Activated CD4-positive, alpha-beta memory T cell treated with anti-CD3 and anti-CD28 coated beads, Interleukin-2, amount 10 ng/mL, durations not matched to agents 7 days and 5 days (primary cell): Measurements from ENCODE around the gene BMPER. TPM values are rescaled to one million over a fixed set of nuclear protein-coding genes. Genes with fewer than 3 reads are reported as not detected.
"Not testable (repeated sequence)": the region's sequence is repeated elsewhere in the genome, so short reads cannot be mapped to it uniquely, and the experiment has no call there.

ENCODE experiments used
- CTCF ChIA-PET: fragments of 350-600 bp; sonication (Branson Sonifier 250); formaldehyde crosslinking; loops from one replicate; lab custom pipeline; 2021; ENCODE audit warnings: antibody characterized with exemption, inconsistent platforms; lab: Charles Lee
- POLR2A ChIA-PET: fragments of 350-600 bp; sonication (Branson Sonifier 250); formaldehyde crosslinking; loops from one replicate; lab custom pipeline; 2021; ENCODE audit warnings: antibody characterized with exemption; lab: Charles Lee
- DNase-seq: peaks from one replicate; pipeline ENCODE4 v3.0.0-alpha.2; 2020
- H3K27ac Mint-ChIP-seq: one replicate; pipeline ENCODE4 v1.8.0; 2021; ENCODE audit warnings: mild to moderate bottlenecking, mixed read lengths
- H3K27me3 Mint-ChIP-seq: one replicate; pipeline ENCODE4 v1.8.0; 2021; ENCODE audit warnings: mixed read lengths
- H3K36me3 Mint-ChIP-seq: one replicate; pipeline ENCODE4 v1.8.0; 2021; ENCODE audit warnings: low read depth, mixed read lengths
- H3K4me1 Mint-ChIP-seq: one replicate; pipeline ENCODE4 v1.8.0; 2021; ENCODE audit warnings: mixed read lengths
- H3K4me3 Mint-ChIP-seq: one replicate; pipeline ENCODE4 v1.8.0; 2021; ENCODE audit warnings: mild to moderate bottlenecking, mixed read lengths
- H3K9me3 Mint-ChIP-seq: one replicate; pipeline ENCODE4 v1.8.0; 2021; ENCODE audit warnings: mixed read lengths
- total RNA-seq, 2 experiments: library from RNA; stranded (reverse); gene quantifications; one replicate each; pipeline ENCODE4 v1.2.3, GENCODE V29; 2021

BMPER gene
- total RNA-seq, 2 experiments from 2014 or later, result not detected

- ChIA-PET POLR2A (no interaction called here), CTCF (no interaction called here)
- H3K9me3 Mint-ChIP-seq, result peaks cover 2% of the 10 kb centered on the region
- H3K4me3 Mint-ChIP-seq, result no peak overlapping the region
- no peak overlapping the region for H3K27ac Mint-ChIP-seq
- no peaks in the 10 kb centered on the region for H3K4me1 Mint-ChIP-seq
- H3K27me3 Mint-ChIP-seq, result no peaks in the 10 kb centered on the region
- H3K36me3 Mint-ChIP-seq, result no peaks in the 10 kb centered on the region
- DNase-seq, result no peak
These were observed 251.8 kb downstream of the BMPER start for GRCh38 chr7:34157137-34157536.

GRCh38 chr7:34158368-34159153 lies 253.2 kb downstream of the BMPER start:
- ChIA-PET CTCF (no interaction called here), POLR2A (no interaction called here)
- Mint-ChIP-seq H3K27ac (no peak overlapping the region), H3K4me1 (no peaks in the 10 kb centered on the region), H3K36me3 (no peaks in the 10 kb centered on the region), H3K27me3 (no peaks in the 10 kb centered on the region), H3K9me3 (peaks cover 2% of the 10 kb centered on the region), H3K4me3 (no peak overlapping the region)
- DNase-seq, result no peak

- ChIA-PET CTCF (no interaction called here), POLR2A (no interaction called here)
- no peaks in the 10 kb centered on the region for H3K4me1 Mint-ChIP-seq
- H3K9me3 Mint-ChIP-seq, result peaks cover 2% of the 10 kb centered on the region
- H3K27me3 Mint-ChIP-seq, result no peaks in the 10 kb centered on the region
- no peaks in the 10 kb centered on the region for H3K36me3 Mint-ChIP-seq
- DNase-seq, result no peak
- no peak overlapping the region for H3K27ac Mint-ChIP-seq
- no peak overlapping the region for H3K4me3 Mint-ChIP-seq
These were observed 255.0 kb downstream of the BMPER start for GRCh38 chr7:34160261-34160752.

- H3K9me3 Mint-ChIP-seq, result peaks cover 2% of the 10 kb centered on the region
- H3K27ac Mint-ChIP-seq, result no peak overlapping the region
- no peak for DNase-seq
- CTCF ChIA-PET, result no interaction called here
- no peaks in the 10 kb centered on the region for H3K27me3 Mint-ChIP-seq
- H3K4me3 Mint-ChIP-seq, result no peak overlapping the region
- H3K4me1 Mint-ChIP-seq, result no peaks in the 10 kb centered on the region
- POLR2A ChIA-PET, result no interaction called here
- H3K36me3 Mint-ChIP-seq, result no peaks in the 10 kb centered on the region
These were observed 256.8 kb downstream of the BMPER start for GRCh38 chr7:34162027-34162565.

- Mint-ChIP-seq H3K36me3 (no peaks in the 10 kb centered on the region), H3K27ac (no peak overlapping the region), H3K4me3 (no peak overlapping the region), H3K4me1 (no peaks in the 10 kb centered on the region), H3K27me3 (no peaks in the 10 kb centered on the region), H3K9me3 (peaks cover 2% of the 10 kb centered on the region)
- ChIA-PET POLR2A (no interaction called here), CTCF (no interaction called here)
- no peak for DNase-seq
These were observed 257.3 kb downstream of the BMPER start for GRCh38 chr7:34162677-34163076.

GRCh38 chr7:34163956-34164355 lies 258.6 kb downstream of the BMPER start:
- DNase-seq, result no peak
- no peak overlapping the region for H3K4me3 Mint-ChIP-seq
- no peaks in the 10 kb centered on the region for H3K36me3 Mint-ChIP-seq
- POLR2A ChIA-PET, result no interaction called here
- H3K4me1 Mint-ChIP-seq, result no peaks in the 10 kb centered on the region
- no peak overlapping the region for H3K27ac Mint-ChIP-seq
- no peaks in the 10 kb centered on the region for H3K27me3 Mint-ChIP-seq
- H3K9me3 Mint-ChIP-seq, result peaks cover 2% of the 10 kb centered on the region
- CTCF ChIA-PET, result no interaction called here

GRCh38 chr7:34165466-34165865 lies 260.1 kb downstream of the BMPER start:
- ChIA-PET POLR2A (no interaction called here), CTCF (no interaction called here)
- H3K27me3 Mint-ChIP-seq, result no peaks in the 10 kb centered on the region
- no peak overlapping the region for H3K4me3 Mint-ChIP-seq
- no peak overlapping the region for H3K27ac Mint-ChIP-seq
- H3K4me1 Mint-ChIP-seq, result no peaks in the 10 kb centered on the region
- no peaks in the 10 kb centered on the region for H3K36me3 Mint-ChIP-seq
- DNase-seq, result no peak
- H3K9me3 Mint-ChIP-seq, result peaks cover 2% of the 10 kb centered on the region

- CTCF ChIA-PET, result no interaction called here
- no peak for DNase-seq
- Mint-ChIP-seq H3K4me3 (no peak overlapping the region), H3K36me3 (no peaks in the 10 kb centered on the region), H3K9me3 (no peaks in the 10 kb centered on the region), H3K27ac (no peak overlapping the region), H3K27me3 (no peaks in the 10 kb centered on the region), H3K4me1 (no peaks in the 10 kb centered on the region)
- POLR2A ChIA-PET, result no interaction called here
These were observed 260.7 kb downstream of the BMPER start for GRCh38 chr7:34165927-34166550.

GRCh38 chr7:34168013-34168412 lies 262.7 kb downstream of the BMPER start:
- ChIA-PET POLR2A (no interaction called here), CTCF (no interaction called here)
- Mint-ChIP-seq H3K36me3 (no peaks in the 10 kb centered on the region), H3K4me1 (no peaks in the 10 kb centered on the region), H3K27me3 (no peaks in the 10 kb centered on the region), H3K27ac (no peak overlapping the region), H3K9me3 (no peaks in the 10 kb centered on the region), H3K4me3 (no peak overlapping the region)
- no peak for DNase-seq

GRCh38 chr7:34174688-34175616 lies 269.6 kb downstream of the BMPER start:
- H3K4me3 Mint-ChIP-seq, H3K4me1 Mint-ChIP-seq, H3K9me3 Mint-ChIP-seq, CTCF ChIA-PET, H3K27me3 Mint-ChIP-seq, H3K36me3 Mint-ChIP-seq, POLR2A ChIA-PET, H3K27ac Mint-ChIP-seq, DNase-seq: not testable (repeated sequence)

- Mint-ChIP-seq H3K9me3 (peaks cover 6% of the 10 kb centered on the region), H3K36me3 (no peaks in the 10 kb centered on the region), H3K27me3 (no peaks in the 10 kb centered on the region), H3K4me1 (no peaks in the 10 kb centered on the region), H3K4me3 (no peak overlapping the region), H3K27ac (no peak overlapping the region)
- ChIA-PET POLR2A (no interaction called here), CTCF (no interaction called here)
- DNase-seq, result no peak
These were observed 270.5 kb downstream of the BMPER start for GRCh38 chr7:34175837-34176236.

- H3K9me3 Mint-ChIP-seq, result peaks cover 6% of the 10 kb centered on the region
- H3K4me3 Mint-ChIP-seq, result no peak overlapping the region
- H3K36me3 Mint-ChIP-seq, result no peaks in the 10 kb centered on the region
- ChIA-PET CTCF (no interaction called here), POLR2A (no interaction called here)
- H3K4me1 Mint-ChIP-seq, result no peaks in the 10 kb centered on the region
- DNase-seq, result no peak
- H3K27ac Mint-ChIP-seq, result no peak overlapping the region
- H3K27me3 Mint-ChIP-seq, result no peaks in the 10 kb centered on the region
These were observed 272.1 kb downstream of the BMPER start for GRCh38 chr7:34177476-34177875.
